Measurements from ENCODE around the gene FLOT1.

Gene FLOT1

GRCh38 chr6:30742316-30743098, at the start of gene FLOT1:
TSS of gene FLOT1 (minus strand) at chr6:30742687. CDS start at chr6:30742189, 498 bp downstream.
- peak; percentile 69 for DNase-seq

- no peak for DNase-seq
These were observed 48.4 kb upstream of the FLOT1 start for GRCh38 chr6:30790724-30791383.

GRCh38 chr6:30789606-30790005, 47.1 kb upstream of the FLOT1 start:
- DNase-seq = no peak

GRCh38 chr6:30787954-30788353, 45.5 kb upstream of the FLOT1 start:
- no peak for DNase-seq

GRCh38 chr6:30782425-30783014, 40.0 kb upstream of the FLOT1 start:
- DNase-seq = no peak

GRCh38 chr6:30781743-30782424, 39.4 kb upstream of the FLOT1 start:
- peak; percentile 87 for DNase-seq

- DNase-seq = no peak
These were observed 38.9 kb upstream of the FLOT1 start for GRCh38 chr6:30781395-30781742.

GRCh38 chr6:30780642-30780920, 38.1 kb upstream of the FLOT1 start:
- no peak for DNase-seq

GRCh38 chr6:30779850-30780641, 37.6 kb upstream of the FLOT1 start:
- no peak for DNase-seq

- no peak for DNase-seq
These were observed 35.6 kb upstream of the FLOT1 start for GRCh38 chr6:30778001-30778635.

GRCh38 chr6:30777155-30777485, 34.6 kb upstream of the FLOT1 start:
- DNase-seq = no peak

GRCh38 chr6:30776390-30777154, 34.1 kb upstream of the FLOT1 start:
- DNase-seq = no peak

- DNase-seq = no peak
These were observed 32.6 kb upstream of the FLOT1 start for GRCh38 chr6:30775104-30775503.

- no peak for DNase-seq
These were observed 32.2 kb upstream of the FLOT1 start for GRCh38 chr6:30774701-30775100.

GRCh38 chr6:30770592-30770991, 28.1 kb upstream of the FLOT1 start:
- DNase-seq = no peak

- no peak for DNase-seq
These were observed 27.5 kb upstream of the FLOT1 start for GRCh38 chr6:30769853-30770524.

GRCh38 chr6:30769088-30769852, 26.8 kb upstream of the FLOT1 start:
- no peak for DNase-seq

- no peak for DNase-seq
These were observed 26.2 kb upstream of the FLOT1 start for GRCh38 chr6:30768634-30769087.

- no peak for DNase-seq
These were observed 25.4 kb upstream of the FLOT1 start for GRCh38 chr6:30767944-30768301.

- DNase-seq = no peak
These were observed 24.9 kb upstream of the FLOT1 start for GRCh38 chr6:30767158-30767943.
